Measurements from ENCODE around the gene TTC32. TPM values are rescaled to one million over a fixed set of nuclear protein-coding genes. Genes with fewer than 3 reads are reported as not detected.
"Not testable (repeated sequence)": the region's sequence is repeated elsewhere in the genome, so short reads cannot be mapped to it uniquely, and the experiment has no call there.

Gene TTC32
- total RNA-seq, 1 experiment from 2014 or later: 9.9 TPM

GRCh38 chr2:19929226-19929625 lies 27.4 kb upstream of the TTC32 start:
- H3K4me1 Mint-ChIP-seq: peaks cover 6% of the 10 kb centered on the region
- H3K4me3 Mint-ChIP-seq: no peak overlapping the region
- H3K27ac Mint-ChIP-seq: no peak overlapping the region
- CTCF ChIA-PET: no interaction called here
- H3K36me3 Mint-ChIP-seq: peaks cover 63% of the 10 kb centered on the region
- DNase-seq (ENCODE audit: low spot score): no peak
- ATAC-seq: no peak
- peaks cover 36% of the 10 kb centered on the region for H3K9me3 Mint-ChIP-seq
- no peaks in the 10 kb centered on the region for H3K27me3 Mint-ChIP-seq (ENCODE audit: low read depth)
- TF ChIP-seq ERG (CRISPR knock-in tag; IDR thresholded peaks at IDR 0.05) (no peak), TCF7 (CRISPR knock-in tag; IDR thresholded peaks at IDR 0.05; ENCODE audit: low read depth) (no peak), JUN (CRISPR knock-in tag; IDR thresholded peaks at IDR 0.05) (no peak), TEAD4 (CRISPR knock-in tag; IDR thresholded peaks at IDR 0.05) (no peak), SP1 (CRISPR knock-in tag; conservative IDR thresholded peaks at IDR 0.05) (no peak), NFE2L1 (CRISPR knock-in tag; IDR thresholded peaks at IDR 0.05) (no peak), ZNF281 (CRISPR knock-in tag; IDR thresholded peaks at IDR 0.05) (no peak), CREM (CRISPR knock-in tag; IDR thresholded peaks at IDR 0.05) (no peak), PRDM15 (CRISPR knock-in tag; IDR thresholded peaks at IDR 0.05) (no peak), ZNF219 (CRISPR knock-in tag; IDR thresholded peaks at IDR 0.05; ENCODE audit: borderline replicate concordance) (no peak), PRRX2 (CRISPR knock-in tag; IDR thresholded peaks at IDR 0.05) (no peak), ZBTB21 (CRISPR knock-in tag; IDR thresholded peaks at IDR 0.05; ENCODE audit: borderline replicate concordance) (no peak), OVOL2 (CRISPR knock-in tag; IDR thresholded peaks at IDR 0.05; ENCODE audit: borderline replicate concordance) (no peak), E2F1 (CRISPR knock-in tag; IDR thresholded peaks at IDR 0.05) (no peak)
- TF ChIP-seq, protein P1, sequence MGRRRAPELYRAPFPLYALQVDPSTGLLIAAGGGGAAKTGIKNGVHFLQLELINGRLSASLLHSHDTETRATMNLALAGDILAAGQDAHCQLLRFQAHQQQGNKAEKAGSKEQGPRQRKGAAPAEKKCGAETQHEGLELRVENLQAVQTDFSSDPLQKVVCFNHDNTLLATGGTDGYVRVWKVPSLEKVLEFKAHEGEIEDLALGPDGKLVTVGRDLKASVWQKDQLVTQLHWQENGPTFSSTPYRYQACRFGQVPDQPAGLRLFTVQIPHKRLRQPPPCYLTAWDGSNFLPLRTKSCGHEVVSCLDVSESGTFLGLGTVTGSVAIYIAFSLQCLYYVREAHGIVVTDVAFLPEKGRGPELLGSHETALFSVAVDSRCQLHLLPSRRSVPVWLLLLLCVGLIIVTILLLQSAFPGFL (CRISPR knock-in tag; IDR thresholded peaks at IDR 0.05; ENCODE audit: borderline replicate concordance): no peak
- TF ChIP-seq, protein P2, sequence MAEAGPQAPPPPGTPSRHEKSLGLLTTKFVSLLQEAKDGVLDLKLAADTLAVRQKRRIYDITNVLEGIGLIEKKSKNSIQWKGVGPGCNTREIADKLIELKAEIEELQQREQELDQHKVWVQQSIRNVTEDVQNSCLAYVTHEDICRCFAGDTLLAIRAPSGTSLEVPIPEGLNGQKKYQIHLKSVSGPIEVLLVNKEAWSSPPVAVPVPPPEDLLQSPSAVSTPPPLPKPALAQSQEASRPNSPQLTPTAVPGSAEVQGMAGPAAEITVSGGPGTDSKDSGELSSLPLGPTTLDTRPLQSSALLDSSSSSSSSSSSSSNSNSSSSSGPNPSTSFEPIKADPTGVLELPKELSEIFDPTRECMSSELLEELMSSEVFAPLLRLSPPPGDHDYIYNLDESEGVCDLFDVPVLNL (CRISPR knock-in tag; IDR thresholded peaks at IDR 0.05; ENCODE audit: borderline replicate concordance, low read depth): no peak
- TF ChIP-seq, protein P3, sequence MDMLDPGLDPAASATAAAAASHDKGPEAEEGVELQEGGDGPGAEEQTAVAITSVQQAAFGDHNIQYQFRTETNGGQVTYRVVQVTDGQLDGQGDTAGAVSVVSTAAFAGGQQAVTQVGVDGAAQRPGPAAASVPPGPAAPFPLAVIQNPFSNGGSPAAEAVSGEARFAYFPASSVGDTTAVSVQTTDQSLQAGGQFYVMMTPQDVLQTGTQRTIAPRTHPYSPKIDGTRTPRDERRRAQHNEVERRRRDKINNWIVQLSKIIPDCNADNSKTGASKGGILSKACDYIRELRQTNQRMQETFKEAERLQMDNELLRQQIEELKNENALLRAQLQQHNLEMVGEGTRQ (CRISPR knock-in tag; IDR thresholded peaks at IDR 0.05): no peak
- POLR2A ChIA-PET: no interaction called here

GRCh38 chr2:19927816-19928215 lies 26.0 kb upstream of the TTC32 start:
- H3K9me3 Mint-ChIP-seq: peaks cover 36% of the 10 kb centered on the region
- ATAC-seq; H3K4me3 Mint-ChIP-seq; POLR2A ChIA-PET; H3K4me1 Mint-ChIP-seq; CTCF ChIA-PET; DNase-seq (ENCODE audit: low spot score); H3K27me3 Mint-ChIP-seq (ENCODE audit: low read depth); H3K27ac Mint-ChIP-seq: not testable (repeated sequence)
- peaks cover 75% of the 10 kb centered on the region for H3K36me3 Mint-ChIP-seq

DNA sequence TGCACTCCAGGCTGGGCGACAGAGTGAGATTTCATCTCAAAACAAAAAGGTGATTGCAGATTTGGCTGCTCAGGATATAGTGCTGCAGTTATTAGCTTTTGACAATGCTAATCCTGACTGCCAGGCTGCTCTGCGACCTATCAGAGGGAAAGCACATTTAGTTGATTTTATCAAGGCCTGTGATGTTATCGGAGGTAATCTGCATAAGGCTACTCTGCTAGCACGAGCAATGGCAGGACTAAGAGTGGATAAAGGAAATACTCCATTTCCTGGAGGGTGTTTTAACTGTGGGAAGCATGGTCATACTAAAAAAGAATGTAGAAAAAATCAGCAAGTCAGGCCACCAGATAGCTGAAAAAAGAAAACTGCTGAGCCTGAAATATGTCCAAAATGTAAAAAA lies 22.7 kb upstream of the TTC32 start:
- POLR2A ChIA-PET; H3K4me1 Mint-ChIP-seq; H3K4me3 Mint-ChIP-seq; CTCF ChIA-PET; ATAC-seq; H3K27me3 Mint-ChIP-seq (ENCODE audit: low read depth); H3K27ac Mint-ChIP-seq; DNase-seq (ENCODE audit: low spot score): not testable (repeated sequence)
- peaks cover 70% of the 10 kb centered on the region for H3K36me3 Mint-ChIP-seq
- peaks cover 39% of the 10 kb centered on the region for H3K9me3 Mint-ChIP-seq

DNA sequence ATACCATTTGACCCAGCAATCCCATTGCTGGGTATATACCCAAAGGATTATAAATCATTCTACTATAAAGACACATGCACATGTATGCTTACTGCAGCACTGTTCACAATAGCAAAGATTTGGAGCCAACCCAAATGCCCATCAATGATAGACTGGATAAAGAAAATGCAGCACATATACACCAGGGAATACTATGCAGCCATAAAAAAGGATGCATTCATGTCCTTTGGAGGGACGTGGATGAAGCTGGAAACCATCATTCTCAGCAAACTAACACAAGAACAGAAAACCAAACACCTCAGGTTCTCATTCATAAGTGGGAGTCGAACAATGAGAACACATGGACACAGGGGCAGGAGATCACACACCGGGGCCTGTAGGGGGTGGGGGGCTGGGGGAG lies 20.4 kb upstream of the TTC32 start:
- CTCF ChIA-PET, POLR2A ChIA-PET: not testable (repeated sequence)

More for the DNA sequence above, 20.4 kb upstream of the TTC32 start:
- not testable (repeated sequence) for H3K4me3 Mint-ChIP-seq; H3K4me1 Mint-ChIP-seq; H3K27ac Mint-ChIP-seq; DNase-seq (ENCODE audit: low spot score); ATAC-seq; H3K27me3 Mint-ChIP-seq (ENCODE audit: low read depth)
- H3K36me3 Mint-ChIP-seq: peaks cover 52% of the 10 kb centered on the region
- H3K9me3 Mint-ChIP-seq: peaks cover 17% of the 10 kb centered on the region
